ENCODE data around the gene POLRMT.

Gene POLRMT

DNA sequence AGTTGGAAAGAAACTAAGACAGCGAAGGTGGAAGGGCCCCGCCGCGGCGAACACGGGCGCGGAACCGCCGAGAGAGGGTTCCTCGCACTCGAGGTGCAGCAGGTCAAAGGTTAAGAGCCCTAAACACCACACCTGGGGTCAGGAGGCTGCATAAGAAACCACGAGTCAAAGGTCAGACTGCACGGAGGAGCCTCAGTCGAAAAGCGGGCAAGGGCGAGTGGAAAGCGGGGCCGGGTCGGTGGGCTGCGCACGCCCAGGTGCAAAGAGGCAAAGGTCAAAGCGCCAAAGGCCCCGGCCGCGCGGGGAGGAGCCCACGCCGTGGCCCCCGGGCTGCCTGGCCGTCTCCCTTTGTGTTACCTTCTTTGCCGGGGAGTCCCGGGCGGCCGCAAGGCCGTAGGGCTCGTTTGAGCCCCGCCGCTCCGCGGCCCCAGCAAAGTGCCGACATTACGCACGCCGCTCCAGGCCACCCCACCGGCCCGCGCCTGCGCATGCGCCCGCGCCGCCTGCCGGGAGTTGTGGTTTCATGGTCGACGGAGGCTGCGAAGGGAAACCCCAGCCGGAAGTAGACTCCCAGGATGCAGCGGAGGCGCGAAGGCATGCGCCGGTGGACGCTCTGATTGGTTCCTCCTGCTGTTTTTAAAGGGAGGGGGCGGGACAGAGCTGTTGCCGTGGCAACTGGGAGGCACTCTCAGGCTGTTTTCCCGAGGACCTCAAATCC lies at the start of gene POLRMT:
Gene POLRMT, minus strand, starts transcription at position 470 of the 718 bp plus-strand sequence. Its CDS starts 25 bp downstream, at position 445.
- peaks cover 3% of the 10 kb centered on the region; the same call in 1 of the 2 replicates for H3K36me3 ChIP-seq (ENCODE audit: insufficient read depth, low read length)
- no peaks in the 10 kb centered on the region for H3K4me1 ChIP-seq (ENCODE audit: insufficient read depth, low read length)
- H3K9me3 ChIP-seq (ENCODE audit: control insufficient read depth, insufficient read depth, low read length): no peaks in the 10 kb centered on the region
- peak within 1 kb of the TSS; percentile 89 for H3K9ac ChIP-seq (ENCODE audit: low read depth, low read length)

DNA sequence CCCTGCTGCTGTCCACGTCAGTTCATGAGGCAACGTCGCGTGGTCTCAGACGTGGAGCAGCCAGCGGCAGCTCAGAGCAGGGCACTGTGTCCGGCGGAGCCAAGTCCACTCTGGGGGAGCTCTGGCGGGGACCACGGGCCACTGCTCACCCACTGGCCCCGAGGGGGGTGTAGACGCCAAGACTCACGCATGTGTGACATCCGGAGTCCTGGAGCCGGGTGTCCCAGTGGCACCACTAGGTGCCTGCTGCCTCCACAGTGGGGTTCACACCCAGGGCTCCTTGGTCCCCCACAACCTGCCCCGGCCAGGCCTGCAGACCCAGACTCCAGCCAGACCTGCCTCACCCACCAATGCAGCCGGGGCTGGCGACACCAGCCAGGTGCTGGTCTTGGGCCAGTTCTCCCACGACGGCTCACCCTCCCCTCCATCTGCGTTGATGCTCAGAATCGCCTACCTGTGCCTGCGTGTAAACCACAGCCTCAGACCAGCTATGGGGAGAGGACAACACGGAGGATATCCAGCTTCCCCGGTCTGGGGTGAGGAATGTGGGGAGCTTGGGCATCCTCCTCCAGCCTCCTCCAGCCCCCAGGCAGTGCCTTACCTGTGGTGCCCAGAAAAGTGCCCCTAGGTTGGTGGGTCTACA lies 49.5 kb upstream of the POLRMT start:
- H3K9ac ChIP-seq (ENCODE audit: low read depth, low read length): no peak overlapping the region
- H3K36me3 ChIP-seq (ENCODE audit: insufficient read depth, low read length): no peaks in the 10 kb centered on the region
- H3K4me1 ChIP-seq (ENCODE audit: insufficient read depth, low read length): peaks cover 1% of the 10 kb centered on the region; the same call in 1 of the 2 replicates
- no peaks in the 10 kb centered on the region for H3K9me3 ChIP-seq (ENCODE audit: control insufficient read depth, insufficient read depth, low read length)

DNA sequence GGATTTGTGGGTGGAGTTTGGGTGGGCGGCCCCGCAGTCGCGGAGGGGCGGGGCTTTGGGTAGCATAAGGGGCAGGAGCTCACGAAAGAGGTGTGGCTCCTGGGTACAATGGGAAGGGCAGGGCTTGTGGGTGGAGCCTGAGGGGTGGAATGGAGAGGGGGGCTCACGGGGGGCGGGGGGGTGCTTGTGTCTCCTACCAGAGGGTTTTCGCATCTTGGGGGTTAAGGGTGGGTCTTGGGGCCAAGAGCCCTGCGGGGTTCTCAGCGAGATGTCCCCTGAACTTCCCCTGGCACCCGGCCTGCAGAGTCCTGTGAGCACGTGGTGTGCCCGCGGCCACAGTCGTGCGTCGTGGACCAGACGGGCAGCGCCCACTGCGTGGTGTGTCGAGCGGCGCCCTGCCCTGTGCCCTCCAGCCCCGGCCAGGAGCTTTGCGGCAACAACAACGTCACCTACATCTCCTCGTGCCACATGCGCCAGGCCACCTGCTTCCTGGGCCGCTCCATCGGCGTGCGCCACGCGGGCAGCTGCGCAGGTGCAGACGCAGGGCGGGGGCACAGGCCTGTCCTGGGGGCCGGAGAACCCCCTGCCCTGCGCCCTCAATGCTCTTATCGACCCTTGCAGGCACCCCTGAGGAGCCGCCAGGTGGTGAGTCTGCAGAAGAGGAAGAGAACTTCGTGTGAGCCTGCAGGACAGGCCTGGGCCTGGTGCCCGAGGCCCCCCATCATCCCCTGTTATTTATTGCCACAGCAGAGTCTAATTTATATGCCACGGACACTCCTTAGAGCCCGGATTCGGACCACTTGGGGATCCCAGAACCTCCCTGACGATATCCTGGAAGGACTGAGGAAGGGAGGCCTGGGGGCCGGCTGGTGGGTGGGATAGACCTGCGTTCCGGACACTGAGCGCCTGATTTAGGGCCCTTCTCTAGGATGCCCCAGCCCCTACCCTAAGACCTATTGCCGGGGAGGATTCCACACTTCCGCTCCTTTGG lies 48.0 kb upstream of the POLRMT start:
- Histone ChIP-seq H3K9me3 (ENCODE audit: control insufficient read depth, insufficient read depth, low read length) (no peaks in the 10 kb centered on the region), H3K9ac (ENCODE audit: low read depth, low read length) (peak overlapping the region; percentile 89; the same call in 1 of the 2 replicates), H3K36me3 (ENCODE audit: insufficient read depth, low read length) (no peaks in the 10 kb centered on the region), H3K4me1 (ENCODE audit: insufficient read depth, low read length) (peaks cover 4% of the 10 kb centered on the region; the same call in 1 of the 2 replicates)

DNA sequence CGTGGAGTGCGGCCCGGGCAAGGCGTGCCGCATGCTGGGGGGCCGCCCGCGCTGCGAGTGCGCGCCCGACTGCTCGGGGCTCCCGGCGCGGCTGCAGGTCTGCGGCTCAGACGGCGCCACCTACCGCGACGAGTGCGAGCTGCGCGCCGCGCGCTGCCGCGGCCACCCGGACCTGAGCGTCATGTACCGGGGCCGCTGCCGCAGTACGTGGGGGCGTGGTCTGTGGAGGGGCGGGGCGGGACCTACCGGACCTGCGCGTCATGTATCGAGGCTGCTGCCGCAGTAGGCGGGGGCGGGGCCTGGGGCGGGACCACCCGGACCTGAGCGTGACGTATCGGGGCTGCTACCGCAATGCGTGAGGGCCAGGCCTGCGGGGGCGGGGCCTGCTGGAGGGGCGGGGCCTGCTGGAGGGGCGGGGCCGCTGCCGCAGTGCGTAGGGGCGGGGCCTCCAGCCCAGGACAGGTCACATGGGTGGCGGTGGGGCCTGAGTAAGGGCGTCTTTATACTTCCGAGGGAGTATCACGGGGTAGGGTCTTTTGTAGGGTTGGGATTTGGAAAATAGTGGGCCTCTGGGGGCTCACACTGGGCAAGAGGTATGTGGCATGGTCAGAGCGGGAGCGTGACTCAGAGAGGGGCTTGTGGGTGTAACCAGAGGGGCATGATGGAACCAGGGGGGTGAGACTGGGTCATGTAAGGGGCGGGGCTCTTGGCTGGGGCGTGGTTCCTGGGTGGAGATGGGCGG lies 47.1 kb upstream of the POLRMT start:
- Histone ChIP-seq H3K36me3 (ENCODE audit: insufficient read depth, low read length) (no peaks in the 10 kb centered on the region), H3K4me1 (ENCODE audit: insufficient read depth, low read length) (peaks cover 4% of the 10 kb centered on the region; the same call in 1 of the 2 replicates), H3K9ac (ENCODE audit: low read depth, low read length) (peak overlapping the region; percentile 89), H3K9me3 (ENCODE audit: control insufficient read depth, insufficient read depth, low read length) (no peaks in the 10 kb centered on the region)

DNA sequence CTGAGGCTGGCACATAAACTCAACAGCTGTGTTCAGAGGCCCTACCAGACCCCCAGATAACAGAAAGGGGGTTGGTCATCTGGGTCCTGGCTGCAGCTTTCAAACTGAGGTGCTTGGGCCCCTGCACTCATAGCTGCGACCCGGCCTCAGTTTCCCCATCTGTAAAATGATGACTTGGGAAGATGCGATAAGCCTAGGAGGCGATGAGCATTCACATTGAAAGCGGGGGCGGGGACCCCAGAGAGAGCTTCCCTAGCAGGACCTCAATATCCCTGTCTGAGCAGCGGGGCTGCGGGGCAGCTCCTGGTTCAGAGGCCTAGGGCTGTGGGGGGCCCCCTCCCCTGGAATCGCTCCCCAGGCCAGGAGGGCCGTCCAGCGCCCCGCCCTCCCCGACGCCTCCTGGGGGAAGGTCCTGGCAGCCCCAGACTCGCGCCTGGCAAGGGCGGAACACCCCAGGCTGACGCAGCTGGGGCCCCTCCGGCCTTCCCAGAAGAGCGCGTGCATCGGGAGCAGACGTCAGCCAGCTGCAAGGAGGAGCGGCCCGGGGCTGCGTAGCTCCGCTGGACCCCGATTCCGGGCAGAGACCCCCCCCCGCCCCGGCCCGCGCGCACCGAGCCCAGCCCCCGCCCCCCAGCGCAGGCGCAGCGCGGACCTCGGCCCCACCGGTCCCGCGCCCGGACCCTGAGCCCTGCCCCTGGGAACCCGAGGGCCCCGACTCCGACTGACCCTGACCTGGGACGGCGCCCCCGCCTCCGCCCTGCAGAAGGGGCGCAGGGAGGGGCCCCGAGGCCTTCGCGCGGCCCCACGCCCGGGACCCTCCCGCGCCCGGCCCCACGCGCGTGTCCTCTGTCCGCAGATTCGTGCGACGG lies 46.3 kb upstream of the POLRMT start:
- no peaks in the 10 kb centered on the region for H3K9me3 ChIP-seq (ENCODE audit: control insufficient read depth, insufficient read depth, low read length)
- H3K36me3 ChIP-seq (ENCODE audit: insufficient read depth, low read length): no peaks in the 10 kb centered on the region
- H3K9ac ChIP-seq (ENCODE audit: low read depth, low read length): peak overlapping the region; percentile 83
- peaks cover 4% of the 10 kb centered on the region; the same call in 1 of the 2 replicates for H3K4me1 ChIP-seq (ENCODE audit: insufficient read depth, low read length)

DNA sequence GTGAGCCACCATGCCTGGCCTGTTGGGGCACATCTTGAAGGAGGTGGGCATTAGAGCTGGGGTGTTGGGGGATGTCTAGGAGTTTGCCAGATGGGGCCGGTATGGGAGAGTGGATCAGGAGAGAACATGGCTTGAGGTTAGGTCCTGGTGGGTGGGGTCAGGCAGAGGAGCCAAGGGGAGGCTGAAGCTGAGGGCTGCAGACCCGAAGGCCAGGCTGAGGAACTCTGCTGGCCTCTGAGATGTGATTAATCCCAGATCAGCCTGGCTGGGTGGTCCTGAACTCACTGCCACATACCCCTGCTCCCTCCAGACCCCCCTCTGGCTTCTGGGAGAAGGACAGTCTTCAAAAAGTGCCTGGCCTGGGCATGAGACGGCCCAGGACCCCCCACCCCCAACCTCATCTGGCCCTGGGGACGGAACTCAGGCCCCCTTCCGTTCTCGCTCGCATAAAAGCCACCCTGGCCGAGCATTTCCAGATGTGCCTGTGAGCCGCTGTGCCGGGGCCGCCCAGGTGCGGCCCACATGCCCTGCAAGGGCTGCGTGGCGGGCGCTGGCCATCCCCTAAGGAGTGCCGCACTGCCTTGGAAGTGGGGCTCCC lies 45.6 kb upstream of the POLRMT start:
- H3K9me3 ChIP-seq (ENCODE audit: control insufficient read depth, insufficient read depth, low read length): no peaks in the 10 kb centered on the region
- peaks cover 4% of the 10 kb centered on the region; the same call in 1 of the 2 replicates for H3K4me1 ChIP-seq (ENCODE audit: insufficient read depth, low read length)
- no peaks in the 10 kb centered on the region for H3K36me3 ChIP-seq (ENCODE audit: insufficient read depth, low read length)
- peak overlapping the region; percentile 62; the same call in 1 of the 2 replicates for H3K9ac ChIP-seq (ENCODE audit: low read depth, low read length)

DNA sequence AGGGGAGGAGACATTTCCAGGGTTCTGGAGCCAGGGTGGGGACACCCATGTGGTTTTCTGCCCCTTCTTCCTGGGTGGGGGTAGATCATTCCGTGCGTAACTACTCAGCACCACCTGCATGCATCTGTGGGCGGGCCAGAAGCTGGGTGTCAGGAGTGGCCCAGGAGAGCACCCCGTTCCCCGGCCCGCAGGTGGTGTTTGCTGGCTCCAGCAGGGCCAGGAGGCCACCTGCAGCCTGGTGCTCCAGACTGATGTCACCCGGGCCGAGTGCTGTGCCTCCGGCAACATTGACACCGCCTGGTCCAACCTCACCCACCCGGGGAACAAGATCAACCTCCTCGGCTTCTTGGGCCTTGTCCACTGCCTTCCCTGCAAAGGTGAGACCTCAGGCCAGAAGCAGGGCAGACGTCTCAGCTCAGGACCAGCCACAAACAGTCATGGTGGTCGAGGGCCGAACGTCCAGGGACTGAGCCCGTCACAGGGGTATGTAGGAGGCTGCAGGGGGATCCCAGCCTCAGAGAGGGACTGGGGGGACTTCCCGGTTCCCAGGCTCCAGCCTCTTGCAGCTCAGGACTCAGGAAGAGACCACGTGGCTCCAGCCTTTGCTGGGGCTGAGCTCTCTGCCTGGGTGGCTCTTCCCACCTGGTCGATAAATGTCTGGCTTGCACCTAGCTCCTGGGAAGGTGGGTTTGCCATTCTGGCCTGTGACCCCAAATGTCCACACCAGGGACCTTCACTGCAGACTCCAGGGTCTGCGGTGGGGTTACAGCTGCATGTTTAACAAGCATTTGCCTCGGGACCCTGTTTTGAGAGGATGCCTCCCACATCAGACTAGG lies 44.5 kb upstream of the POLRMT start:
- H3K9me3 ChIP-seq (ENCODE audit: control insufficient read depth, insufficient read depth, low read length): no peaks in the 10 kb centered on the region
- H3K36me3 ChIP-seq (ENCODE audit: insufficient read depth, low read length): no peaks in the 10 kb centered on the region
- peaks cover 4% of the 10 kb centered on the region; the same call in 1 of the 2 replicates for H3K4me1 ChIP-seq (ENCODE audit: insufficient read depth, low read length)
- no peak overlapping the region for H3K9ac ChIP-seq (ENCODE audit: low read depth, low read length)

DNA sequence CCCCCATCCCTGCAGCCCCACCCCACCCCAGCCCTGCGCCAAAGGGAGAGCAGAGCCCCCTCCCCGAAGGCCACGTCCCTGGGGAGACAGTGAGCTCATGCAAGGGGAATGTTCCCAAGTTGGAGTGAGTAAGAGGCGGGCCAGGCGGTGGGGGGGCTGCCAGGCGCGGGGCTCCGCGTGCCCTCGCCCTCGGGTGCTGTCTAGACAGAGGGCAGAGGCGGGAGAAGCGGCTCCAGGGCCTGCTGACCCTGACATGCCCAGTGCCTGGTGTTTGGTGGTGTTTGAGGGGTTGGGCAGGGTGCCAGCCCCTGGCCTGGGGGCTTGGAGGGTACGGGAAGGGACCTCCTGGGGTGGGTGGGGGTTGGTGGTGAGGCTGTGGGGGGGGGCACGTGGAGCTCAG lies 43.9 kb upstream of the POLRMT start:
- no peak overlapping the region for H3K9ac ChIP-seq (ENCODE audit: low read depth, low read length)
- H3K4me1 ChIP-seq (ENCODE audit: insufficient read depth, low read length): peaks cover 4% of the 10 kb centered on the region; the same call in 1 of the 2 replicates
- no peaks in the 10 kb centered on the region for H3K9me3 ChIP-seq (ENCODE audit: control insufficient read depth, insufficient read depth, low read length)
- no peaks in the 10 kb centered on the region for H3K36me3 ChIP-seq (ENCODE audit: insufficient read depth, low read length)

DNA sequence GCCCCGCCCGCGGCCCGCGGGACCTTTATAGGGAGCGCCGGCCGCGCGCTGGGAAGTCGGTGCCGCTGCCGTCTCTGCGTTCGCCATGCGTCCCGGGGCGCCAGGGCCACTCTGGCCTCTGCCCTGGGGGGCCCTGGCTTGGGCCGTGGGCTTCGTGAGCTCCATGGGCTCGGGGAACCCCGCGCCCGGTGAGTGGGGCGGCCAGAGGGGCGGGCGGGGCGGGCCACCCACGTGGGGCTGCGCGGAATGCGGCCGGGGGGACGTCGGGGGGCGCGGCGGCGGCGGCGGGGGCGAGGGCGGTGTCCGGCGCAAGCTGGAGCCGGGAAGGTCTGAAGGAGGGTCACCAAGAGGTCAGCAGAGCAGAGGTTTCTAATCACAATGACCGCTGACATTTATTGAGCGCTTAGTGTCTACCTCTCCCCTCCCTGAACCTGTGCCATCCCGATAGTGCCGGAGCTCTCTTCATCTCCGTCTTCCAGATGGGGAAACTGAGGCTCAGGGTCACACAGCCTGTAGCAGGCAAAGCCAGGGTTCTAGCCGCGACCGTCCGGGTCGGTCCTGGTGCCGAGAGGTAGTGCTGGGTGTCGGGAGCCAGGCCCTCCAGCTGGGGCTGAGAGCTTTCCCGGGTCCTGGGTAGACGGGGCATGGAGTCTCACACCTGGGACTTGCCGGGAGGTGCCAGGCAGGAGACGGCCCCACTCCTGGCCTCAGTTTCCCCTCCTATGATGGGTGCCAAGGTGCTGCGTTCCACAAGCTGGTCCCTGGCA lies 43.2 kb upstream of the POLRMT start, which contains the start of gene FSTL3:
Gene FSTL3, plus strand, starts transcription at position 54 of the 767 bp plus-strand sequence. Its CDS starts 32 bp downstream, at position 86.
- H3K9ac ChIP-seq (ENCODE audit: low read depth, low read length): peak within 1 kb of the TSS; percentile 27; the same call in 1 of the 2 replicates
- H3K4me1 ChIP-seq (ENCODE audit: insufficient read depth, low read length): peaks cover 4% of the 10 kb centered on the region; the same call in 1 of the 2 replicates
- no peaks in the 10 kb centered on the region for H3K9me3 ChIP-seq (ENCODE audit: control insufficient read depth, insufficient read depth, low read length)
- no peaks in the 10 kb centered on the region for H3K36me3 ChIP-seq (ENCODE audit: insufficient read depth, low read length)

DNA sequence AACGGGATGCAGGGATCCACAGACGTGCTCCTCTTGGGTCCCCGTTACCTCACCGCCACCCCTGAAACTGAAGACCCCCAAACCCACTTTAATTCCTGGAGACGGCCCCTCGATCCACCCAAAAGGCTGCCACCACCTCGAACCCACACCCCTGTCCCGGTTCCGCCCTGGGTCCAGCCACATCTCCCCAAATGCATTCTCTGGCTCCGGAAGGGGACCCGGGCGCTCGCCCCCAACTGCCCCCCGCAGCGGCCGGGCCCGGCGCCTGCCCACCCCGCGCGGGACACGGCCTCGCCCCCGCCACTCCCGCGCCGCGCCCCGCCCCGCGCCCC lies 42.6 kb upstream of the POLRMT start:
- Histone ChIP-seq H3K9me3 (ENCODE audit: control insufficient read depth, insufficient read depth, low read length) (no peaks in the 10 kb centered on the region), H3K4me1 (ENCODE audit: insufficient read depth, low read length) (peaks cover 4% of the 10 kb centered on the region; the same call in 1 of the 2 replicates), H3K36me3 (ENCODE audit: insufficient read depth, low read length) (no peaks in the 10 kb centered on the region), H3K9ac (ENCODE audit: low read depth, low read length) (0 out of 2 replicates have a peak overlapping the region, but pooled peaks have one; percentile 6)
